SH-SY5Y (cell line): ENCODE results near the gene ABHD1.

Experiments used
- GATA2 ChIP-seq: IDR thresholded peaks from 2 replicates; pipeline ENCODE4 v1.6.1; 2011; ENCODE audit warnings: mild to moderate bottlenecking, low read depth, low read length
- GATA3 ChIP-seq: IDR thresholded peaks from 2 replicates; pipeline ENCODE4 v1.6.1; 2011; ENCODE audit warnings: low read depth, mild to moderate bottlenecking, low read length, moderate library complexity

GRCh38 chr2:27100036-27100435 lies 23.6 kb upstream of the ABHD1 start:
- TF ChIP-seq GATA2 (no peak), GATA3 (no peak)
